Measurements from ENCODE around the gene CALD1. TPM values are rescaled to one million over a fixed set of nuclear protein-coding genes. Genes with fewer than 3 reads are reported as not detected.

CALD1 gene
- total RNA-seq, 2 donors from 2014 or later, result 57.0 to 72.6 TPM

DNA sequence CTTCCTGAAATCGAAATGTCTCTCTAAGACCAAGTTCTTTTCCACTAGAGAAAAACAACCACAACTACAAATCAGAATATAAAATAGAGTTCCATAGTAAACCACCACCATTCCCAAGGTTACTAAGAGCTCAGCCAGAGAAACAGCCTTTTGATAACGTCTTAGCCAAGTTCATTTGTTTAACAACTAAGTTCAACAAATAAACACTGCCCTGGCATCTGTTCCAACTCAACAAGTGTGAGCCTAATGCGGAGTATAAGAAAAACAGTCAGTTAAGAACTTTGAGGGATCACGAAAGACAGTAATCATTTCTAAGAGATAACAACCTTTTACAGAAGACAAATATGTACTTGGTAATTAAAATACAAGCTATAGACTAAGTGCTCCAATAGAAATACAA is 77.3 kb downstream of the CALD1 start:
- H3K27me3 ChIP-seq, result no peaks in the 10 kb centered on the region
- H3K9me3 ChIP-seq, result no peaks in the 10 kb centered on the region
- TF ChIP-seq POLR2A (IDR thresholded peaks at IDR 0.05), result no peak
- TF ChIP-seq, protein P1, sequence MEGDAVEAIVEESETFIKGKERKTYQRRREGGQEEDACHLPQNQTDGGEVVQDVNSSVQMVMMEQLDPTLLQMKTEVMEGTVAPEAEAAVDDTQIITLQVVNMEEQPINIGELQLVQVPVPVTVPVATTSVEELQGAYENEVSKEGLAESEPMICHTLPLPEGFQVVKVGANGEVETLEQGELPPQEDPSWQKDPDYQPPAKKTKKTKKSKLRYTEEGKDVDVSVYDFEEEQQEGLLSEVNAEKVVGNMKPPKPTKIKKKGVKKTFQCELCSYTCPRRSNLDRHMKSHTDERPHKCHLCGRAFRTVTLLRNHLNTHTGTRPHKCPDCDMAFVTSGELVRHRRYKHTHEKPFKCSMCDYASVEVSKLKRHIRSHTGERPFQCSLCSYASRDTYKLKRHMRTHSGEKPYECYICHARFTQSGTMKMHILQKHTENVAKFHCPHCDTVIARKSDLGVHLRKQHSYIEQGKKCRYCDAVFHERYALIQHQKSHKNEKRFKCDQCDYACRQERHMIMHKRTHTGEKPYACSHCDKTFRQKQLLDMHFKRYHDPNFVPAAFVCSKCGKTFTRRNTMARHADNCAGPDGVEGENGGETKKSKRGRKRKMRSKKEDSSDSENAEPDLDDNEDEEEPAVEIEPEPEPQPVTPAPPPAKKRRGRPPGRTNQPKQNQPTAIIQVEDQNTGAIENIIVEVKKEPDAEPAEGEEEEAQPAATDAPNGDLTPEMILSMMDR (IDR thresholded peaks at IDR 0.05), result no peak
- intact Hi-C loops (cut with DNase I), result no loop called here
- no peaks in the 10 kb centered on the region for H3K36me3 ChIP-seq (replicated peaks in 1 of 2; ENCODE audit: insufficient read depth in 1 of 2, low read depth in 2 of 2)
- no peak overlapping the region for H3K27ac ChIP-seq
- DNase-seq, result peak in 2 of 4 donors; percentile 25 to 32
- no peak for ATAC-seq
- 24 to 29% methylated on average over 4 of the region's 4 CpGs for WGBS, 2 donors
- peaks cover 13% of the 10 kb centered on the region for H3K4me1 ChIP-seq
- H3K4me3 ChIP-seq, result no peak overlapping the region

DNA sequence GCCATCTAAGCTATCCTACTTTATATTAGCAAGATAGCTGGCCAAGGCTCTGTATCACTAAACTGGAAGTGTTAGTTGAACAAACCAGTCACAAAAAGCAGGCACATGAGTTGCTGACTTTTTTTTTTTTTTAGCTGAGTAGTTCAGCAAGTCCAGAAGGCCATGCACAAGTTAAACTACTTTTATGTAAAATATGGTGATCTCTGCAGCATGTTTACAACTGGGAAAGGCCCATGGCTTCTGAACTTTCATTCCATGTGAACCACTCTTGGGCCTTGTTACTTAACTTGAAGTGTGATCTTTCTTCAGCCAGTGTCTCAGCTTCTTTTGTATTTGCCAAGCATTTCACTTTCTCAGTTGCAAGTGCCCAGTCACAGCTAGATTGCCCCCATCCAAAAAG is 78.5 kb downstream of the CALD1 start:
- DNase-seq (no peak), ATAC-seq (no peak)
- H3K27ac ChIP-seq, result no peak overlapping the region
- peaks cover 13% of the 10 kb centered on the region for H3K4me1 ChIP-seq
- H3K27me3 ChIP-seq, result no peaks in the 10 kb centered on the region
- H3K9me3 ChIP-seq, result no peaks in the 10 kb centered on the region
- TF ChIP-seq, protein P1 (IDR thresholded peaks at IDR 0.05), result no peak
- TF ChIP-seq POLR2A (IDR thresholded peaks at IDR 0.05), result no peak
- intact Hi-C loops (cut with DNase I), result no loop called here
- no peak overlapping the region for H3K4me3 ChIP-seq
- H3K36me3 ChIP-seq (replicated peaks in 1 of 2; ENCODE audit: insufficient read depth in 1 of 2, low read depth in 2 of 2), result no peaks in the 10 kb centered on the region

DNA sequence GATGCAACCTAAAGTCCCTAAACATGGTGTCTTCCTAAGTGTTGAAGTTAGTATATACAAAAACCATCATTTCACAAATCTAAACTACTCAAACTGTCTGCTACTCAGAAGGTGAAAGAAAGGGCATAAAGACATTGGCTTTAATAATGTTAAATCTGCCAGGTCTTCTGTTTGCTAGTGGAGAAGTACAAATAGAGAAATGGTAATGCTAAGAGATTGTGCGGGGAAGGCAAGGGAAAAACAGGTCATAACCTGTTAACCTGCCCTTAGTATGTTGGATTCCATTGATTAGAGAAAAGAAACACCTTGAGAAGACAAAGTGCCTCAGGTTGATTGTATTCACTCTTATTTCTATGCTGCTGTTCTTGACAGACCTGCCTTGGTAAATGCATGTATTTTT is 80.3 kb downstream of the CALD1 start:
- no peaks in the 10 kb centered on the region for H3K36me3 ChIP-seq (replicated peaks in 1 of 2; ENCODE audit: insufficient read depth in 1 of 2, low read depth in 2 of 2)
- TF ChIP-seq, protein P1 (IDR thresholded peaks at IDR 0.05), result no peak
- TF ChIP-seq POLR2A (IDR thresholded peaks at IDR 0.05), result no peak
- H3K27ac ChIP-seq, result no peak overlapping the region
- intact Hi-C loops (cut with DNase I), result no loop called here
- peaks cover 17% of the 10 kb centered on the region for H3K4me1 ChIP-seq
- no peaks in the 10 kb centered on the region for H3K9me3 ChIP-seq
- ATAC-seq, result no peak
- DNase-seq, result no peak
- no peak overlapping the region for H3K4me3 ChIP-seq
- WGBS, 2 donors, result 35 to 45% methylated on average over 1 of the region's 1 CpG
- no peaks in the 10 kb centered on the region for H3K27me3 ChIP-seq

DNA sequence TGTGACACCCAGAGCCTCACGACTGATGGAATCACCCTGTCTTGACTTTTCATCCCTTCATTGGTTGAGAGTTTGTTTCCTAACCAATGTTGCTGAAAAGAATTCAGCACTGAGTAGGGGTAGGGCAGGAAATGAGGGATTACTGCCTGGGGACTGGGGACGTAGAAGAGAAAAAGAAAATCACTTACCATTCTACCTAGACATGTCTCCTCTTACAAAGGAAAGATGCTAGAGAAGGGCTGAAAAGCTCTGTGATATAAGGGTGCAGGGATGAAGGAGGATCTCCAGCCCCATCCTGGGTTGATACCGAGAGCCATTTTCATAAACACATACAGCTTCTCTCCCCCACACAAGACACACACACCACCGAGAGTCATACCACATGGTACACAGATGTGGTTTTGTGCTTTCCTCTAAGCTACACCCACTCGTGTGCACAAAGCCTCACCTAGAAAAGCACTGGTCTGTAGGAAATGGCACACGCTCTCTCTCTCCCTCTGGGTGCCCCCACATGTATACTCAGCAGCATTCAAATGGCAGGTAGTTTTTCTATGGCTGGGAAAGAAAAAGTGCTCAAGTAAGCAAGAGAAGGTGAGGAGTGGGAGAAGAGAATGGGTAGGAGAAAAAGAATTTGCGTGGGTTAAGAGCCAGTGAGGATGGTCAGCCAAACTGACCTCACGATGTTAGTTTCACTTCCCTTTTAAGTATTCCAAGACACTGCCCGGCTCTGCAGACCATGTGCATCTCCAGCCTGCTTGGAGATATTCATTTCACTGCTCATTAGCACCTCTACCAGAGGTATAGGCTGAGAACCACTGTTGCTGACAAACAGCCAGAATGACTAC is 85.8 kb downstream of the CALD1 start:
- H3K27me3 ChIP-seq, result no peaks in the 10 kb centered on the region
- ATAC-seq (no peak), DNase-seq (no peak)
- intact Hi-C loops (cut with DNase I), result no loop called here
- H3K27ac ChIP-seq, result peak overlapping the region in 1 of 4 donors; percentile 23
- no peaks in the 10 kb centered on the region for H3K36me3 ChIP-seq (replicated peaks in 1 of 2; ENCODE audit: insufficient read depth in 1 of 2, low read depth in 2 of 2)
- H3K9me3 ChIP-seq, result no peaks in the 10 kb centered on the region
- H3K4me3 ChIP-seq, result no peak overlapping the region
- TF ChIP-seq POLR2A (IDR thresholded peaks at IDR 0.05), result no peak
- H3K4me1 ChIP-seq, result peaks cover 4% of the 10 kb centered on the region
- WGBS, 2 donors, result 60 to 63% methylated on average over 9 of the region's 9 CpGs

DNA sequence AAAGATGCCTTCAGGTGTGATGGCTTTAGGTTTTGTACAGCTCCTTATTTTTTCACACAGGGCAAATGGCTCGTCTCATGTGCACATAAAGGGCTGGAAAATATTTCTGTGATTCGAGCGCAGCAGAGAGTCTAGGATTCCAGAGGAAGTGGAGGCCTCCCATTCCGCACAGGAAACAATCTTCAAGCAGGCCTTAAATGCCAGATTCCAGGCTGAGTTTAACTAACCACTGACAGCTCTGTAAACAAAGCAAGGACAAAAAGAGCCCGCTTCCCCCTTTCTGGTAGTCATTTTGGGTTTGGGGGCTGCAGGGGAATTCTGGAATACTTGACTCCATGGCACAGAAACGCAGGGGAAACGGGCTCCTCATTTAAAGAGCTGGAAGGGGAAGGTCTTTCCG is 87.2 kb downstream of the CALD1 start:
- intact Hi-C loops (cut with DNase I), result no loop called here
- TF ChIP-seq, protein P1 (IDR thresholded peaks at IDR 0.05), result no peak
- TF ChIP-seq POLR2A (IDR thresholded peaks at IDR 0.05), result no peak
- H3K4me1 ChIP-seq, result peaks cover 6% of the 10 kb centered on the region
- H3K27me3 ChIP-seq, result no peaks in the 10 kb centered on the region
- H3K4me3 ChIP-seq, result no peak overlapping the region
- H3K27ac ChIP-seq, result peak overlapping the region in 2 of 4 donors; percentile 30 to 50
- ATAC-seq (peak; percentile 33), DNase-seq (no peak)
- no peaks in the 10 kb centered on the region for H3K36me3 ChIP-seq (replicated peaks in 1 of 2; ENCODE audit: insufficient read depth in 1 of 2, low read depth in 2 of 2)
- 61 to 67% methylated on average over 8 of the region's 8 CpGs for WGBS, 2 donors
- no peaks in the 10 kb centered on the region for H3K9me3 ChIP-seq

All from body of pancreas (tissue), 4 donors.